ENCODE measurements around the gene ZNF99.
"Not testable (repeated sequence)": the region's sequence is repeated elsewhere in the genome, so short reads cannot be mapped to it uniquely, and the experiment has no call there.

ZNF99 gene

DNA sequence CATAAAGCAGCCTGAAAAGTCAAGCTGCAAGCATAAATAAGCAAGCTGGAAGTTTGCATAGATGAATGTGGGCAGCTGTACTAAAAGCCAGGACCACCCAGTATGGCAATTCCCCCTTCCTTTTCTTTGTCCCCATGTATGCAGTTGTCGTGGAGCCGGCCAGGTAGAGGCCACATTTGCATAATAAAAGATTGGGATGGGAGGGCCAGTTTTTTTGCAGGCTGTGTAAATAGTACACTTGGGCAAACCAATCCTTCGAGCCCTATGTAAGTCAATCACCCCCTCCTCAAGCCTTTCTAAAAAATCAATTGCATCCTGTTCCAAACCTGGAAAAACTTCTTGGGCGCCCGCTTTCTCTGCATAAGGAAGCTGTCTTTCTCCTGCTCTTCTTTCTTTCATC is 13.1 kb upstream of the ZNF99 start:
- no peak for DNase-seq (ENCODE audit: low read depth)
- no peak overlapping the region for H3K4me3 ChIP-seq (ENCODE audit: low read depth, low read length)
- TF ChIP-seq POLR2A (IDR thresholded peaks at IDR 0.05; ENCODE audit: extremely low read depth, insufficient read length) = no peak
- TF ChIP-seq, protein P1, sequence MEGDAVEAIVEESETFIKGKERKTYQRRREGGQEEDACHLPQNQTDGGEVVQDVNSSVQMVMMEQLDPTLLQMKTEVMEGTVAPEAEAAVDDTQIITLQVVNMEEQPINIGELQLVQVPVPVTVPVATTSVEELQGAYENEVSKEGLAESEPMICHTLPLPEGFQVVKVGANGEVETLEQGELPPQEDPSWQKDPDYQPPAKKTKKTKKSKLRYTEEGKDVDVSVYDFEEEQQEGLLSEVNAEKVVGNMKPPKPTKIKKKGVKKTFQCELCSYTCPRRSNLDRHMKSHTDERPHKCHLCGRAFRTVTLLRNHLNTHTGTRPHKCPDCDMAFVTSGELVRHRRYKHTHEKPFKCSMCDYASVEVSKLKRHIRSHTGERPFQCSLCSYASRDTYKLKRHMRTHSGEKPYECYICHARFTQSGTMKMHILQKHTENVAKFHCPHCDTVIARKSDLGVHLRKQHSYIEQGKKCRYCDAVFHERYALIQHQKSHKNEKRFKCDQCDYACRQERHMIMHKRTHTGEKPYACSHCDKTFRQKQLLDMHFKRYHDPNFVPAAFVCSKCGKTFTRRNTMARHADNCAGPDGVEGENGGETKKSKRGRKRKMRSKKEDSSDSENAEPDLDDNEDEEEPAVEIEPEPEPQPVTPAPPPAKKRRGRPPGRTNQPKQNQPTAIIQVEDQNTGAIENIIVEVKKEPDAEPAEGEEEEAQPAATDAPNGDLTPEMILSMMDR (IDR thresholded peaks at IDR 0.05; ENCODE audit: low read depth, low read length) = no peak
- TF ChIP-seq, protein P2, sequence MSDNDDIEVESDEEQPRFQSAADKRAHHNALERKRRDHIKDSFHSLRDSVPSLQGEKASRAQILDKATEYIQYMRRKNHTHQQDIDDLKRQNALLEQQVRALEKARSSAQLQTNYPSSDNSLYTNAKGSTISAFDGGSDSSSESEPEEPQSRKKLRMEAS (IDR thresholded peaks at IDR 0.05; ENCODE audit: low read depth, low read length) = no peak
- TF ChIP-seq MYC (IDR thresholded peaks at IDR 0.05; ENCODE audit: low read depth, low read length) = no peak

GRCh38 chr19:22792863-22793262 is 8.9 kb upstream of the ZNF99 start:
- not testable (repeated sequence) for H3K4me3 ChIP-seq (ENCODE audit: low read depth, low read length); DNase-seq (ENCODE audit: low read depth)

- no peak overlapping the region for H3K4me3 ChIP-seq (ENCODE audit: low read depth, low read length)
- peak; percentile 41 for DNase-seq (ENCODE audit: low read depth)
- TF ChIP-seq, protein P2 (IDR thresholded peaks at IDR 0.05; ENCODE audit: low read depth, low read length) = no peak
- TF ChIP-seq, protein P1 (IDR thresholded peaks at IDR 0.05; ENCODE audit: low read depth, low read length) = no peak
- TF ChIP-seq POLR2A (IDR thresholded peaks at IDR 0.05; ENCODE audit: extremely low read depth, insufficient read length) = no peak
- no peak for TF ChIP-seq MYC (IDR thresholded peaks at IDR 0.05; ENCODE audit: low read depth, low read length)
These were observed 47.9 kb downstream of the ZNF99 start for GRCh38 chr19:22735911-22736645.

GRCh38 chr19:22733691-22734090 is 50.3 kb downstream of the ZNF99 start:
- no peak overlapping the region for H3K4me3 ChIP-seq (ENCODE audit: low read depth, low read length)
- DNase-seq (ENCODE audit: low read depth) = no peak
- TF ChIP-seq, protein P1 (IDR thresholded peaks at IDR 0.05; ENCODE audit: low read depth, low read length) = no peak
- TF ChIP-seq MYC (IDR thresholded peaks at IDR 0.05; ENCODE audit: low read depth, low read length) = no peak
- no peak for TF ChIP-seq POLR2A (IDR thresholded peaks at IDR 0.05; ENCODE audit: extremely low read depth, insufficient read length)
- TF ChIP-seq, protein P2 (IDR thresholded peaks at IDR 0.05; ENCODE audit: low read depth, low read length) = no peak

GRCh38 chr19:22728214-22728613 is 55.7 kb downstream of the ZNF99 start:
- not testable (repeated sequence) for DNase-seq (ENCODE audit: low read depth); H3K4me3 ChIP-seq (ENCODE audit: low read depth, low read length)

GRCh38 chr19:22721533-22721932 is 62.4 kb downstream of the ZNF99 start:
- not testable (repeated sequence) for H3K4me3 ChIP-seq (ENCODE audit: low read depth, low read length); DNase-seq (ENCODE audit: low read depth)

DNA sequence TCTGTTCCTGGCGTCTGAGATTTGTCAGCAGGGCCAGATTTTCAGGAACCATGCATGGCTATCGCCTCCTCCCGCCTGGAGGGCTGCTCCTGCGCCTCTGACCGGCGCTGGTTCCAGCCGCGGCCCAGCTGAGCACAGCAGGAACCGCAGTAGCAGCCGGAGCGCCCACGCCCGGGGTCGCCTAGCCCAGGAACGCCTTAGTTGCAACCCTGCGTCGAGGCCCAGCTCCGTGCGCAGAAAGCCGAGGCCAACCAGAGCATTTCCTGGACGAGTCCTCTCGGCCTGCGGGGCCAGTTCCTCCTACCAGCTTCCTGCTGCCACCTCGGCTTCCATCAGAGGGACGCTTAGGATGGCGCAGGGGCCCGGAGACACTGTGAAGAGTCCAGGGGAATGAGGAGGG is 75.0 kb downstream of the ZNF99 start:
- H3K4me3 ChIP-seq (ENCODE audit: low read depth, low read length) = no peak overlapping the region
- TF ChIP-seq, protein P2 (IDR thresholded peaks at IDR 0.05; ENCODE audit: low read depth, low read length) = no peak
- TF ChIP-seq, protein P1 (IDR thresholded peaks at IDR 0.05; ENCODE audit: low read depth, low read length) = no peak
- TF ChIP-seq POLR2A (IDR thresholded peaks at IDR 0.05; ENCODE audit: extremely low read depth, insufficient read length) = no peak
- no peak for TF ChIP-seq MYC (IDR thresholded peaks at IDR 0.05; ENCODE audit: low read depth, low read length)

DNA sequence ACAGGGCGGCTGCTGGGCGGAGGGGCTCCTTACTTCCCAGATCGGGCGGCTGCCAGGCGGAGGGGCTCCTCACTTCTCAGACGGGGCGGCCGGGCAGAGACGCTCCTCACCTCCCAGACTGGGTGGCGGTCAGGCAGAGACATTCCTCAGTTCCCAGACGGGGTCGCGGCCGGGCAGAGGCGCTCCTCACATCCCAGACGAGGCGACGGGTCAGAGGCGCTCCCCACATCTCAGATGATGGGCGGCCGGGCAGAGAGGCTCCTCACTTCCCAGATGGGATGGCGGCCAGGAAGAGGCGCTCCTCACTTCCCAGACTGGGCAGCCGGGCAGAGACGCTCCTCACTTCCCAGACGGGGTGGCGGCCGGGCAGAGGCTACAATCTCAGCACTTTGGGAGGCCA is 80.9 kb downstream of the ZNF99 start:
- not testable (repeated sequence) for DNase-seq (ENCODE audit: low read depth); H3K4me3 ChIP-seq (ENCODE audit: low read depth, low read length)

More for the DNA sequence above, 75.0 kb downstream of the ZNF99 start:
- no peak for DNase-seq (ENCODE audit: low read depth)

GRCh38 chr19:22702661-22703060 is 81.3 kb downstream of the ZNF99 start:
- DNase-seq (ENCODE audit: low read depth); H3K4me3 ChIP-seq (ENCODE audit: low read depth, low read length): not testable (repeated sequence)
